ENCODE measurements around the gene OSMR. TPM values are rescaled to one million over a fixed set of nuclear protein-coding genes. Genes with fewer than 3 reads are reported as not detected.

The OSMR gene
- total and polyA plus RNA-seq, 2 donors (not counting 1 experiment from before 2014, with no cell fraction given): not detected

GRCh38 chr5:38944282-38944681 lies 98.5 kb downstream of the OSMR start:
- CTCF ChIA-PET: no interaction called here
- H3K27me3 Mint-ChIP-seq: no peaks in the 10 kb centered on the region

GRCh38 chr5:38948501-38948900 lies 102.7 kb downstream of the OSMR start:
- no peaks in the 10 kb centered on the region for H4K20me1 ChIP-seq (ENCODE audit: control insufficient read depth, insufficient read depth, low read length, poor library complexity, severe bottlenecking)
- no peak for DNase-seq
- no peak overlapping the region for H2AFZ ChIP-seq (ENCODE audit: insufficient read depth, low read depth, low read length, poor library complexity, severe bottlenecking)
- H3K9me3 Mint-ChIP-seq (ENCODE audit: insufficient read depth): no peaks in the 10 kb centered on the region
- no peak overlapping the region for H3K4me3 ChIP-seq (ENCODE audit: control extremely low read depth in 1 of 5, extremely low read depth in 1 of 5, insufficient read depth in 1 of 5, low read depth in 2 of 5, low read length in 4 of 5)
- H3K36me3 ChIP-seq (replicated peaks in 1 of 2; ENCODE audit: control extremely low read depth in 1 of 2, control insufficient read depth in 1 of 2, extremely low read depth in 1 of 2, insufficient read depth in 2 of 2, low read length in 1 of 2): peaks cover 7 to 79% of the 10 kb centered on the region in 2 experiments
- no peaks in the 10 kb centered on the region for H3K27me3 ChIP-seq (replicated peaks in 1 of 4; ENCODE audit: control extremely low read depth in 1 of 4, control insufficient read depth in 3 of 4, insufficient read depth in 4 of 4, low read length in 3 of 4)
- H3K79me2 ChIP-seq (ENCODE audit: control insufficient read depth, insufficient read depth, low read length): no peaks in the 10 kb centered on the region
- no peaks in the 10 kb centered on the region for H3K9me3 ChIP-seq (ENCODE audit: control extremely low read depth in 1 of 3, control insufficient read depth in 2 of 3, insufficient read depth in 1 of 3, low read length in 2 of 3)
- TF ChIP-seq, protein P1, sequence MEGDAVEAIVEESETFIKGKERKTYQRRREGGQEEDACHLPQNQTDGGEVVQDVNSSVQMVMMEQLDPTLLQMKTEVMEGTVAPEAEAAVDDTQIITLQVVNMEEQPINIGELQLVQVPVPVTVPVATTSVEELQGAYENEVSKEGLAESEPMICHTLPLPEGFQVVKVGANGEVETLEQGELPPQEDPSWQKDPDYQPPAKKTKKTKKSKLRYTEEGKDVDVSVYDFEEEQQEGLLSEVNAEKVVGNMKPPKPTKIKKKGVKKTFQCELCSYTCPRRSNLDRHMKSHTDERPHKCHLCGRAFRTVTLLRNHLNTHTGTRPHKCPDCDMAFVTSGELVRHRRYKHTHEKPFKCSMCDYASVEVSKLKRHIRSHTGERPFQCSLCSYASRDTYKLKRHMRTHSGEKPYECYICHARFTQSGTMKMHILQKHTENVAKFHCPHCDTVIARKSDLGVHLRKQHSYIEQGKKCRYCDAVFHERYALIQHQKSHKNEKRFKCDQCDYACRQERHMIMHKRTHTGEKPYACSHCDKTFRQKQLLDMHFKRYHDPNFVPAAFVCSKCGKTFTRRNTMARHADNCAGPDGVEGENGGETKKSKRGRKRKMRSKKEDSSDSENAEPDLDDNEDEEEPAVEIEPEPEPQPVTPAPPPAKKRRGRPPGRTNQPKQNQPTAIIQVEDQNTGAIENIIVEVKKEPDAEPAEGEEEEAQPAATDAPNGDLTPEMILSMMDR (IDR thresholded peaks at IDR 0.05): no peak
- TF ChIP-seq EZH2 (IDR thresholded peaks at IDR 0.05; ENCODE audit: borderline replicate concordance, insufficient read depth, low read depth, low read length, poor library complexity, severe bottlenecking): no peak
- H3K4me3 Mint-ChIP-seq: no peak overlapping the region
- no peak overlapping the region for H3K9ac ChIP-seq (ENCODE audit: low read length)
- no peak overlapping the region for H3K4me2 ChIP-seq (replicated peaks; ENCODE audit: low read depth, low read length, poor library complexity, severe bottlenecking)
- intact Hi-C loops (cut with micrococcal nuclease): no loop called here
- no peak overlapping the region for H3K27ac ChIP-seq (ENCODE audit: low read length in 2 of 2)
- no peaks in the 10 kb centered on the region for H3K27me3 Mint-ChIP-seq
- no peaks in the 10 kb centered on the region for H3K4me1 Mint-ChIP-seq
- no peak overlapping the region for H3K27ac Mint-ChIP-seq
- ChIA-PET POLR2A (no interaction called here), CTCF (interaction anchor here (0.8 to 3.0 kb wide), 3 partner anchors 9 to 507 kb away, joined by 3 to 8 read pairs (median 6); no protein-coding TSS in a partner anchor)
- no peaks in the 10 kb centered on the region for H3K4me1 ChIP-seq (ENCODE audit: control insufficient read depth in 2 of 2, insufficient read depth in 2 of 2, low read length in 2 of 2)
- no peak for ATAC-seq (ENCODE audit: low read depth)

More at GRCh38 chr5:38944282-38944681, 98.5 kb downstream of the OSMR start:
- no peak overlapping the region for H3K27ac Mint-ChIP-seq
- Histone ChIP-seq H3K9me3 (ENCODE audit: control extremely low read depth in 1 of 3, control insufficient read depth in 2 of 3, insufficient read depth in 1 of 3, low read length in 2 of 3) (no peaks in the 10 kb centered on the region), H3K27ac (ENCODE audit: low read length in 2 of 2) (no peak overlapping the region), H3K4me2 (replicated peaks; ENCODE audit: low read depth, low read length, poor library complexity, severe bottlenecking) (no peak overlapping the region), H3K36me3 (replicated peaks in 1 of 2; ENCODE audit: control extremely low read depth in 1 of 2, control insufficient read depth in 1 of 2, extremely low read depth in 1 of 2, insufficient read depth in 2 of 2, low read length in 1 of 2) (peaks cover 12 to 57% of the 10 kb centered on the region in 2 experiments), H3K27me3 (replicated peaks in 1 of 4; ENCODE audit: control extremely low read depth in 1 of 4, control insufficient read depth in 3 of 4, insufficient read depth in 4 of 4, low read length in 3 of 4) (no peaks in the 10 kb centered on the region), H3K4me1 (ENCODE audit: control insufficient read depth in 2 of 2, insufficient read depth in 2 of 2, low read length in 2 of 2) (no peaks in the 10 kb centered on the region), H3K79me2 (ENCODE audit: control insufficient read depth, insufficient read depth, low read length) (no peaks in the 10 kb centered on the region), H3K9ac (ENCODE audit: low read length) (no peak overlapping the region), H2AFZ (ENCODE audit: insufficient read depth, low read depth, low read length, poor library complexity, severe bottlenecking) (no peak overlapping the region), H4K20me1 (ENCODE audit: control insufficient read depth, insufficient read depth, low read length, poor library complexity, severe bottlenecking) (no peaks in the 10 kb centered on the region), H3K4me3 (ENCODE audit: control extremely low read depth in 1 of 5, extremely low read depth in 1 of 5, insufficient read depth in 1 of 5, low read depth in 2 of 5, low read length in 4 of 5) (no peak overlapping the region)
- no peaks in the 10 kb centered on the region for H3K9me3 Mint-ChIP-seq (ENCODE audit: insufficient read depth)
- no peak for TF ChIP-seq EZH2 (IDR thresholded peaks at IDR 0.05; ENCODE audit: borderline replicate concordance, insufficient read depth, low read depth, low read length, poor library complexity, severe bottlenecking)
- TF ChIP-seq, protein P1 (IDR thresholded peaks at IDR 0.05): no peak
- ATAC-seq (ENCODE audit: low read depth): no peak
- intact Hi-C loops (cut with micrococcal nuclease): no loop called here
- H3K4me1 Mint-ChIP-seq: no peaks in the 10 kb centered on the region
- POLR2A ChIA-PET: no interaction called here
- no peak for DNase-seq
- H3K4me3 Mint-ChIP-seq: no peak overlapping the region
- no CpG with 5 or more reads among the region's 4 CpGs for WGBS (ENCODE audit: insufficient coverage)
